ENCODE data around the gene OTOGL.

OTOGL gene

GRCh38 chr12:80188576-80188975 is 89.2 kb downstream of the OTOGL start:
- Histone ChIP-seq H3K27me3 (no peaks in the 10 kb centered on the region), H3K4me1 (ENCODE audit: control insufficient read depth in 1 of 2, insufficient read depth in 1 of 2, low read depth in 1 of 2, low read length in 1 of 2) (no peaks in the 10 kb centered on the region), H3K9me3 (no peaks in the 10 kb centered on the region), H3K4me3 (ENCODE audit: low read depth in 1 of 2, low read length in 1 of 2) (no peak overlapping the region), H3K36me3 (no peaks in the 10 kb centered on the region), H3K27ac (no peak overlapping the region)
- no peak for TF ChIP-seq CTCF (IDR thresholded peaks at IDR 0.05)

- Histone ChIP-seq H3K36me3 (no peaks in the 10 kb centered on the region), H3K27me3 (no peaks in the 10 kb centered on the region), H3K4me3 (ENCODE audit: low read depth in 1 of 2, low read length in 1 of 2) (no peak overlapping the region), H3K27ac (no peak overlapping the region), H3K4me1 (ENCODE audit: control insufficient read depth in 1 of 2, insufficient read depth in 1 of 2, low read depth in 1 of 2, low read length in 1 of 2) (no peaks in the 10 kb centered on the region), H3K9me3 (no peaks in the 10 kb centered on the region)
- no peak for TF ChIP-seq CTCF (IDR thresholded peaks at IDR 0.05)
Measured at GRCh38 chr12:80189241-80189640, 89.9 kb downstream of the OTOGL start.

GRCh38 chr12:80190001-80190400 is 90.7 kb downstream of the OTOGL start:
- Histone ChIP-seq H3K9me3 (no peaks in the 10 kb centered on the region), H3K27me3 (no peaks in the 10 kb centered on the region), H3K36me3 (no peaks in the 10 kb centered on the region), H3K4me3 (ENCODE audit: low read depth in 1 of 2, low read length in 1 of 2) (no peak overlapping the region), H3K4me1 (ENCODE audit: control insufficient read depth in 1 of 2, insufficient read depth in 1 of 2, low read depth in 1 of 2, low read length in 1 of 2) (no peaks in the 10 kb centered on the region), H3K27ac (no peak overlapping the region)
- TF ChIP-seq CTCF (IDR thresholded peaks at IDR 0.05), result no peak

- no peaks in the 10 kb centered on the region for H3K27me3 ChIP-seq
- H3K4me3 ChIP-seq (ENCODE audit: low read depth in 1 of 2, low read length in 1 of 2), result no peak overlapping the region
- H3K27ac ChIP-seq, result no peak overlapping the region
- H3K36me3 ChIP-seq, result no peaks in the 10 kb centered on the region
- H3K4me1 ChIP-seq (ENCODE audit: control insufficient read depth in 1 of 2, insufficient read depth in 1 of 2, low read depth in 1 of 2, low read length in 1 of 2), result no peaks in the 10 kb centered on the region
- no peak for TF ChIP-seq CTCF (IDR thresholded peaks at IDR 0.05)
- no peaks in the 10 kb centered on the region for H3K9me3 ChIP-seq
Measured at GRCh38 chr12:80192087-80192486, 92.8 kb downstream of the OTOGL start.

- Histone ChIP-seq H3K4me1 (ENCODE audit: control insufficient read depth in 1 of 2, insufficient read depth in 1 of 2, low read depth in 1 of 2, low read length in 1 of 2) (no peaks in the 10 kb centered on the region), H3K4me3 (ENCODE audit: low read depth in 1 of 2, low read length in 1 of 2) (no peak overlapping the region), H3K36me3 (no peaks in the 10 kb centered on the region), H3K27ac (no peak overlapping the region), H3K27me3 (no peaks in the 10 kb centered on the region), H3K9me3 (no peaks in the 10 kb centered on the region)
- no peak for TF ChIP-seq CTCF (IDR thresholded peaks at IDR 0.05)
Measured at GRCh38 chr12:80193865-80194264, 94.5 kb downstream of the OTOGL start.
